SH-SY5Y (cell line): ENCODE results near the gene ARID2.

Experiments
- GATA2 ChIP-seq: IDR thresholded peaks from 2 replicates; pipeline ENCODE4 v1.6.1; 2011; ENCODE audit warnings: mild to moderate bottlenecking, low read depth, low read length
- GATA3 ChIP-seq: IDR thresholded peaks from 2 replicates; pipeline ENCODE4 v1.6.1; 2011; ENCODE audit warnings: low read depth, mild to moderate bottlenecking, low read length, moderate library complexity

DNA sequence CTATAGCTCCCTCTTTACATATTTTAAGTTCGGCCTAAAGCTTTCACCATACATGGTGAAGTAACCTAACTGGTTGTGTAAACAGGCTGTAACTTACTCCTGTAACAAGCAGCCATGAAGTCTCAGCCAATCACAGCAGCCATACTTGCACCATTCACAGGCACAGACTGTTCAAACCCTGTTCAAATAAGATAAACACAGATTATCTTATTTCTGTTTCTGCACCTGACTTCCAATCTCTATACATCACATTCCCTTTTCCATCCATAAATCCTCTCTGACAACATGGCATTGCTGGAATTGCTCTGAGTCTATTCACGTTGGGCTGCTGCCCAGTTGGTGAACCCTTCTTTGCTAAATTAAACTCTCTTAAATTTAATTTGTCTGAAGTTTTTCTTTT is 34.5 kb upstream of the ARID2 start:
- TF ChIP-seq GATA2 (no peak), GATA3 (no peak)
